Measurements from ENCODE around the gene ARHGAP6.
"Not testable (repeated sequence)": the region's sequence is repeated elsewhere in the genome, so short reads cannot be mapped to it uniquely, and the experiment has no call there.

Gene ARHGAP6

GRCh38 chrX:11647138-11647537 lies 18.6 kb downstream of the ARHGAP6 start:
- FAIRE-seq, result no peak

GRCh38 chrX:11641349-11642065 lies 24.2 kb downstream of the ARHGAP6 start:
- FAIRE-seq, result no peak

- no peak for FAIRE-seq
Observed at GRCh38 chrX:11640089-11640488, 25.6 kb downstream of the ARHGAP6 start.

- no peak for FAIRE-seq
Observed at GRCh38 chrX:11632732-11633131, 33.0 kb downstream of the ARHGAP6 start.

GRCh38 chrX:11629593-11630211 lies 36.0 kb downstream of the ARHGAP6 start:
- FAIRE-seq, result no peak

- no peak for FAIRE-seq
Observed at GRCh38 chrX:11628399-11628798, 37.3 kb downstream of the ARHGAP6 start.

GRCh38 chrX:11626351-11626750 lies 39.4 kb downstream of the ARHGAP6 start:
- no peak for FAIRE-seq

- no peak for FAIRE-seq
Observed at GRCh38 chrX:11619441-11619840, 46.3 kb downstream of the ARHGAP6 start.

- not testable (repeated sequence) for FAIRE-seq
Observed at GRCh38 chrX:11614253-11614652, 51.5 kb downstream of the ARHGAP6 start.

- no peak for FAIRE-seq
Observed at GRCh38 chrX:11611965-11612364, 53.8 kb downstream of the ARHGAP6 start.

- peak; percentile 61 for FAIRE-seq
Observed at GRCh38 chrX:11611161-11611560, 54.6 kb downstream of the ARHGAP6 start.

GRCh38 chrX:11609109-11609508 lies 56.6 kb downstream of the ARHGAP6 start:
- FAIRE-seq, result no peak

GRCh38 chrX:11606408-11606807 lies 59.3 kb downstream of the ARHGAP6 start:
- no peak for FAIRE-seq

- FAIRE-seq, result no peak
Observed at GRCh38 chrX:11600578-11600977, 65.1 kb downstream of the ARHGAP6 start.

- FAIRE-seq, result no peak
Observed at GRCh38 chrX:11597479-11597878, 68.2 kb downstream of the ARHGAP6 start.

GRCh38 chrX:11591723-11592346 lies 73.9 kb downstream of the ARHGAP6 start:
- FAIRE-seq, result peak; percentile 51

- no peak for FAIRE-seq
Observed at GRCh38 chrX:11589641-11590040, 76.1 kb downstream of the ARHGAP6 start.

- FAIRE-seq, result no peak
Observed at GRCh38 chrX:11588097-11588496, 77.6 kb downstream of the ARHGAP6 start.

- no peak for FAIRE-seq
Observed at GRCh38 chrX:11585174-11585573, 80.5 kb downstream of the ARHGAP6 start.

GRCh38 chrX:11580789-11581188 lies 84.9 kb downstream of the ARHGAP6 start:
- no peak for FAIRE-seq

GRCh38 chrX:11579636-11580600 lies 85.8 kb downstream of the ARHGAP6 start:
- no peak for FAIRE-seq

- FAIRE-seq, result not testable (repeated sequence)
Observed at GRCh38 chrX:11578301-11578700, 87.4 kb downstream of the ARHGAP6 start.

GRCh38 chrX:11577603-11578002 lies 88.1 kb downstream of the ARHGAP6 start:
- no peak for FAIRE-seq
